ENCODE results near the gene GPRC5C. TPM values are rescaled to one million over a fixed set of nuclear protein-coding genes. Genes with fewer than 3 reads are reported as not detected.

Gene GPRC5C
- total RNA-seq, 4 donors from 2014 or later, result 41.6 to 96.4 (median 55.1) TPM

DNA sequence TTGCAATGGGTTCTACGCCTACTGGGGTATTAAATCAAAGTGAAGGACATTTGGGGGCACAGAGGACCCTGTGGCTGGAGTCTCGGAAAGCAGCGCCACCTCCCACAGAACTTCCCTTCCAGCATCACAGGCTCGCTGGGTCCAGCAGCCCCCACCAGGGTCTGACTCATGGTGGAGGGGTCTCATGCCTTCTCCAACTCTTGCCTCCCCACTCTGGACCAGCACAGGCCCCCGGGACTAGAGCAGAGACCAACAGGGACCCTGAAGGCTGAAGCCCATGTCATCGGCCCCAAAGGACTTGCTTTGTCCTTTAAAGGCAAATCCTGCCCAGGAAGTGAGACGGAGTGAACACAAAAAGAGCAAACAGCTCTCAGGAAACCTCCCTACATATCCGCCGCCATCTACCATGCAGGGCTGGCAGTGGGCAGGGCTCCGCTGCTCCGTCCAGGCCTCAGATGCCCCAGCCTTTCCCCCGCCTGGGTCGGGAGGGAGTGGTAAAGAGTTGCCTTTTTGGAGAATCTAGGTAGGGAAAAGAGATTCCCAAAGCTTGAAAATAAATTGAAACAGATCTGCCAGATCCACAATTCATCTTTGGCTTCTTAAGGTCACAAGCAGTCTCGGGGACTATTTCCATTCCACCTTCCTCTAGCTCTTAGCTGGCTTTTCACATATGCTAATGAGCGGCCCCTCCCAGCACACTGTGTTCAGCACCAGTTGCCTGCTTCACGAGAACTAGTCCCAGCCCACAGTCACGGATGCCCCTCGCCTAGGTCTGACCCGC is 2.1 kb upstream of the GPRC5C start:
- peak overlapping the region in 2 of 4 donors; percentile 43 to 61 for H3K4me3 ChIP-seq
- no peaks in the 10 kb centered on the region for H3K9me3 ChIP-seq
- no peaks in the 10 kb centered on the region for H3K36me3 ChIP-seq
- 54 to 72% methylated on average over 19 of the region's 19 CpGs for WGBS, 2 donors
- TF ChIP-seq EP300 (IDR thresholded peaks at IDR 0.05) (peak in 1 of 2 donors; percentile 40), POLR2A (IDR thresholded peaks at IDR 0.05) (peak in 1 of 2 donors; percentile 39)
- TF ChIP-seq, protein P1, sequence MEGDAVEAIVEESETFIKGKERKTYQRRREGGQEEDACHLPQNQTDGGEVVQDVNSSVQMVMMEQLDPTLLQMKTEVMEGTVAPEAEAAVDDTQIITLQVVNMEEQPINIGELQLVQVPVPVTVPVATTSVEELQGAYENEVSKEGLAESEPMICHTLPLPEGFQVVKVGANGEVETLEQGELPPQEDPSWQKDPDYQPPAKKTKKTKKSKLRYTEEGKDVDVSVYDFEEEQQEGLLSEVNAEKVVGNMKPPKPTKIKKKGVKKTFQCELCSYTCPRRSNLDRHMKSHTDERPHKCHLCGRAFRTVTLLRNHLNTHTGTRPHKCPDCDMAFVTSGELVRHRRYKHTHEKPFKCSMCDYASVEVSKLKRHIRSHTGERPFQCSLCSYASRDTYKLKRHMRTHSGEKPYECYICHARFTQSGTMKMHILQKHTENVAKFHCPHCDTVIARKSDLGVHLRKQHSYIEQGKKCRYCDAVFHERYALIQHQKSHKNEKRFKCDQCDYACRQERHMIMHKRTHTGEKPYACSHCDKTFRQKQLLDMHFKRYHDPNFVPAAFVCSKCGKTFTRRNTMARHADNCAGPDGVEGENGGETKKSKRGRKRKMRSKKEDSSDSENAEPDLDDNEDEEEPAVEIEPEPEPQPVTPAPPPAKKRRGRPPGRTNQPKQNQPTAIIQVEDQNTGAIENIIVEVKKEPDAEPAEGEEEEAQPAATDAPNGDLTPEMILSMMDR (IDR thresholded peaks at IDR 0.05), result no peak
- H3K4me1 ChIP-seq, result peaks cover 0 to 43% (median 16%) of the 10 kb centered on the region in 4 donors
- H3K27me3 ChIP-seq, result peaks cover 0 to 45% of the 10 kb centered on the region in 2 donors
- DNase-seq (ENCODE audit: low spot score in 2 of 2), result no peak
- H3K27ac ChIP-seq, result peak overlapping the region; percentile 57 to 90 (median 88)

DNA sequence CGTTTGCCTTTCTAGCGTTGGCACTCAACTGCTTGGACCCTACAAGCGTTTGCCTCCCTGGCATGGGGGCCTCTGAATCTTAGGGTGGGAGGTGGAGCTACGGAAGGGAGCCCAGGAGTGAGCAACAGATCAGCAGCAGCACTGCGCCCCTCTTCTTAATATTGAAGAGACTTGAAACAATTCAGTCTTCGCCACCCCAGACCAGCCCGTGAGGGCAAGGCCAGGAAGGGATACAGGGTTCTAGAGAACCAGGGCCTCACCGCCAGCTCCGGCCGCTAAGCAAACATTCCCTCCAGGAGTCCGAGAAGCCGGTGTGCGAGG is 1.5 kb upstream of the GPRC5C start:
- TF ChIP-seq POLR2A (IDR thresholded peaks at IDR 0.05), result no peak
- TF ChIP-seq, protein P1 (IDR thresholded peaks at IDR 0.05), result no peak
- TF ChIP-seq EP300 (IDR thresholded peaks at IDR 0.05), result no peak
- Histone ChIP-seq H3K4me3 (peak overlapping the region; percentile 43 to 61 (median 50)), H3K27ac (peak overlapping the region; percentile 57 to 90 (median 88)), H3K9me3 (no peaks in the 10 kb centered on the region), H3K27me3 (peaks cover 0 to 45% of the 10 kb centered on the region in 2 donors), H3K36me3 (no peaks in the 10 kb centered on the region), H3K4me1 (peaks cover 0 to 43% (median 16%) of the 10 kb centered on the region in 4 donors)
- WGBS, 2 donors, result 20 to 23% methylated on average over 13 of the region's 13 CpGs
- DNase-seq (ENCODE audit: low spot score in 2 of 2), result no peak

DNA sequence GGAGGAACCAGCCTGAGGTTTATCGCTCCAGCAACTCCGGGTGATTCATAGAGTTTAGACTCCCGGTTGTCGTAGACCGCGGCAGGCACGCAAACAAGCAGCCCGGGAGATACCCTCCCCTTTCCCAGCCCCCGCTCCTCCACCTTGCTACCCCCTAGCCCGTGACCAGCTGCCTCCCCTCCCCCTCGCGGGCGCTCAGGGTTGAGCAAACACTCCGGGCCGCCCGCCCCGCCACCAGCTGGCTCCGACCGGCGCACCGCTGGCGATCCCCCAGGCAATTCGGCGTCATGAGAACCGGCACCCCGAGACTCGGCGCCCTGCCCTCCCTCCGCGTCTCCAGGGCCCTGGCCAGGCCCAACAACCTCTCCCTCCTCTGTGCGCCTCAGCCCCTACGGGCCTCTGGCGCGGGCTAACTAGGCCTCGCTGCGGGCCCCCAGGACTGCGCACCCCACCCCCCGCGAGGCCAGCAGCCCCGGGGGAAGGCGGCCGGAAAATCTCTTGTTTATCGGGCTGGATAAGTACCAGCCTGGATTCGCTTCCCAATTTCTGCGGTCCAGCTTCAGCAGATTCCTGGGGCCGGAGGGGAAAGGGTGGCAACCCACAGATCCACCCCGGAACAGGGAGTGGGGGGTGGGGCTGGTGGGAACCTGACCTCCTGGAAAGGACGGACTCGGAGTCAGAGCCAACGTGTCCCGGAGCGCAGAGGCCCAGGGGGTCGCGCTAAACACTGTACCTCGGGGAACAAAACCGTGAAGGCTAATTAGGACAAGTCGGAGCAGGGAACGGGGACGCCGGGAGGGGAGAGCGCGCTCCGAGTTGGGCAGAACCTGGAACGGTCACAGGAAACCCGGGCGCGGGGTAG is 951 bp upstream of the GPRC5C start:
- DNase-seq (ENCODE audit: low spot score in 2 of 2), result peak; percentile 47 to 57
- peaks cover 0 to 43% (median 16%) of the 10 kb centered on the region in 4 donors for H3K4me1 ChIP-seq
- 2% methylated on average over 61 to 65 of the region's 67 CpGs for WGBS, 2 donors
- no peaks in the 10 kb centered on the region for H3K36me3 ChIP-seq
- H3K27ac ChIP-seq, result peak overlapping the region; percentile 57 to 90 (median 88)
- H3K9me3 ChIP-seq, result no peaks in the 10 kb centered on the region
- peak in 1 of 2 donors; percentile 44 for TF ChIP-seq POLR2A (IDR thresholded peaks at IDR 0.05)
- TF ChIP-seq, protein P1 (IDR thresholded peaks at IDR 0.05), result peak in 1 of 5 experiments; percentile 11
- TF ChIP-seq EP300 (IDR thresholded peaks at IDR 0.05), result peak in 1 of 2 donors; percentile 66
- peak overlapping the region; percentile 43 to 61 (median 50) for H3K4me3 ChIP-seq
- peaks cover 0 to 45% of the 10 kb centered on the region in 2 donors for H3K27me3 ChIP-seq

DNA sequence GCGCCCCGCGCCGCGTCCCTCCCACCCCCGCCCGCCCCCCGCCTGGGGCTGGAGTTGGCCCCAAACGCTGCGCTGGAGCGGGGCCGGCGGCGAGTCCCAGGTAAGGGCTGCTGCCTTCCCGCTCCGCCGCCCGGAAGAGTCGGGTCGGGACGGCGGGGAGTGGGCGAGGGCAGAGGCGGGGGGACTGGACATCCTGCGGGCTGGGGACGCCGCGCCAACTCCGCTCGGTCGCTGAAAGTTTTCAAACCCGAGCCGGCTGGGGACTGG is 469 bp downstream of the GPRC5C start:
- WGBS, 2 donors, result 0% methylated on average over 8 to 9 of the region's 33 CpGs
- Histone ChIP-seq H3K27ac (peak overlapping the region; percentile 57 to 90 (median 88)), H3K4me1 (peaks cover 0 to 34% (median 16%) of the 10 kb centered on the region in 4 donors)

More for the DNA sequence above, 469 bp downstream of the GPRC5C start:
- Histone ChIP-seq H3K27me3 (peaks cover 0 to 45% of the 10 kb centered on the region in 2 donors), H3K36me3 (no peaks in the 10 kb centered on the region), H3K4me3 (peak overlapping the region; percentile 43 to 61 (median 50)), H3K9me3 (peaks cover 0 to 8% (median 0%) of the 10 kb centered on the region in 4 donors)
- DNase-seq (ENCODE audit: low spot score in 2 of 2), result no peak
- TF ChIP-seq POLR2A (IDR thresholded peaks at IDR 0.05) (no peak), EP300 (IDR thresholded peaks at IDR 0.05) (no peak)
- TF ChIP-seq, protein P1 (IDR thresholded peaks at IDR 0.05), result no peak
